HEK293 (cell line): ENCODE results near the gene CREM.

Experiments
- KLF8 ChIP-seq: fragments of 450-650 bp; formaldehyde crosslinking; IDR thresholded peaks from 2 replicates; pipeline ENCODE4 v1.5.1; 2016; ENCODE audit warnings: missing biosample characterization, missing genetic modification characterization
- SALL2 ChIP-seq: fragments of 450-650 bp; formaldehyde crosslinking; IDR thresholded peaks from 2 replicates; pipeline ENCODE4 v1.5.0; 2017; ENCODE audit warnings: missing biosample characterization, mild to moderate bottlenecking, missing genetic modification characterization, borderline replicate concordance
- TSHZ1 ChIP-seq: fragments of 450-650 bp; formaldehyde crosslinking; IDR thresholded peaks from 2 replicates; pipeline ENCODE4 v1.5.1; 2016; ENCODE audit warnings: missing biosample characterization, missing genetic modification characterization, borderline replicate concordance
- YY1 ChIP-seq: fragments of 450-650 bp; formaldehyde crosslinking; IDR thresholded peaks from 2 replicates; pipeline ENCODE4 v1.5.1; 2018; ENCODE audit warnings: missing biosample characterization, missing genetic modification characterization
- ZBTB17 ChIP-seq: fragments of 450-650 bp; formaldehyde crosslinking; IDR thresholded peaks from 2 replicates; pipeline ENCODE4 v1.5.1; 2016; ENCODE audit warnings: missing biosample characterization, missing genetic modification characterization
- ZBTB8A ChIP-seq: fragments of 450-650 bp; formaldehyde crosslinking; IDR thresholded peaks from 2 replicates; pipeline ENCODE4 v1.5.1; 2016; ENCODE audit warnings: missing biosample characterization, missing genetic modification characterization
- ZFP41 ChIP-seq: fragments of 450-650 bp; formaldehyde crosslinking; IDR thresholded peaks from 2 replicates; pipeline ENCODE4 v1.5.1; 2016; ENCODE audit warnings: missing biosample characterization, missing genetic modification characterization, borderline replicate concordance
- ZNF121 ChIP-seq: fragments of 450-650 bp; formaldehyde crosslinking; IDR thresholded peaks from 2 replicates; pipeline ENCODE4 v1.5.1; 2016; ENCODE audit warnings: missing biosample characterization, missing genetic modification characterization
- ZNF146 ChIP-seq: fragments of 450-650 bp; formaldehyde crosslinking; IDR thresholded peaks from 2 replicates; pipeline ENCODE4 v1.5.1; 2016; ENCODE audit warnings: missing biosample characterization, missing genetic modification characterization
- ZNF2 ChIP-seq: fragments of 450-650 bp; formaldehyde crosslinking; IDR thresholded peaks from 2 replicates; pipeline ENCODE4 v1.5.1; 2016; ENCODE audit warnings: missing biosample characterization, missing genetic modification characterization
- ZNF274 ChIP-seq, 2 experiments: fragments of 200-500 bp in 1 of 2; fragments of 450-650 bp in 1 of 2; sonication (Bioruptor generic) in 1 of 2; formaldehyde crosslinking in 1 of 2; IDR thresholded peaks; 2 replicates each; pipeline versions ENCODE4 v1.5.1 to v1.6.1; 2014 to 2016; ENCODE audit warnings: borderline replicate concordance in 1 of 2, inconsistent platforms in 1 of 2, low read length in 1 of 2, missing biosample characterization in 1 of 2, missing genetic modification characterization in 1 of 2
- ZNF335 ChIP-seq: fragments of 450-650 bp; formaldehyde crosslinking; conservative IDR thresholded peaks from 2 replicates; pipeline ENCODE4 v1.5.1; 2016; ENCODE audit warnings: missing biosample characterization, missing genetic modification characterization
- ZNF37A ChIP-seq: fragments of 450-650 bp; IDR thresholded peaks from 2 replicates; pipeline ENCODE4 v1.5.1; 2018; ENCODE audit warnings: missing biosample characterization, missing genetic modification characterization
- ZNF433 ChIP-seq: fragments of 450-650 bp; formaldehyde crosslinking; IDR thresholded peaks from 2 replicates; pipeline ENCODE4 v1.5.1; 2016; ENCODE audit warnings: missing biosample characterization, missing genetic modification characterization, low read depth
- ZNF518A ChIP-seq: fragments of 450-650 bp; formaldehyde crosslinking; conservative IDR thresholded peaks from 2 replicates; pipeline ENCODE4 v1.5.1; 2016; ENCODE audit warnings: low read depth, missing biosample characterization, missing genetic modification characterization
- ZNF654 ChIP-seq: fragments of 450-650 bp; formaldehyde crosslinking; IDR thresholded peaks from 2 replicates; pipeline ENCODE4 v1.5.1; 2016; ENCODE audit warnings: low read depth, missing biosample characterization, missing genetic modification characterization
- ZNF76 ChIP-seq: fragments of 450-650 bp; formaldehyde crosslinking; IDR thresholded peaks from 2 replicates; pipeline ENCODE4; 2016; ENCODE audit warnings: low read depth, missing biosample characterization, missing genetic modification characterization, borderline replicate concordance
- ZSCAN23 ChIP-seq: fragments of 450-650 bp; formaldehyde crosslinking; IDR thresholded peaks from 2 replicates; pipeline ENCODE4 v1.5.1; 2016; ENCODE audit warnings: missing biosample characterization, missing genetic modification characterization
- ZXDB ChIP-seq: fragments of 450-650 bp; formaldehyde crosslinking; IDR thresholded peaks from 2 replicates; pipeline ENCODE4 v1.5.1; 2016; ENCODE audit warnings: missing biosample characterization, missing genetic modification characterization
- TF ChIP-seq, protein P1 (sequence below): fragments of 450-650 bp; formaldehyde crosslinking; IDR thresholded peaks from 2 replicates; pipeline ENCODE4 v1.5.1; 2016; ENCODE audit warnings: missing biosample characterization, missing genetic modification characterization
- TF ChIP-seq, protein P2 (sequence below): fragments of 450-650 bp; formaldehyde crosslinking; IDR thresholded peaks from 2 replicates; pipeline ENCODE4 v1.5.1; 2017; ENCODE audit warnings: missing biosample characterization, missing genetic modification characterization
- TF ChIP-seq, protein P3 (sequence below): fragments of 450-650 bp; formaldehyde crosslinking; IDR thresholded peaks from 2 replicates; pipeline ENCODE4 v1.5.1; 2017; ENCODE audit warnings: missing biosample characterization, missing genetic modification characterization

The CREM gene

GRCh38 chr10:35090162-35090954 is 36.3 kb upstream of the CREM start, which contains the start of gene CUL2 (continued):
- peak; percentile 49; the same call in 1 of the 2 replicates for TF ChIP-seq ZSCAN23
- TF ChIP-seq ZNF274 (IDR thresholded peaks at IDR 0.05; ENCODE audit: low read length) = no peak
- no peak for TF ChIP-seq ZNF274 (tag by site-specific recombination; IDR thresholded peaks at IDR 0.05; ENCODE audit: borderline replicate concordance)
- TF ChIP-seq, protein P1, sequence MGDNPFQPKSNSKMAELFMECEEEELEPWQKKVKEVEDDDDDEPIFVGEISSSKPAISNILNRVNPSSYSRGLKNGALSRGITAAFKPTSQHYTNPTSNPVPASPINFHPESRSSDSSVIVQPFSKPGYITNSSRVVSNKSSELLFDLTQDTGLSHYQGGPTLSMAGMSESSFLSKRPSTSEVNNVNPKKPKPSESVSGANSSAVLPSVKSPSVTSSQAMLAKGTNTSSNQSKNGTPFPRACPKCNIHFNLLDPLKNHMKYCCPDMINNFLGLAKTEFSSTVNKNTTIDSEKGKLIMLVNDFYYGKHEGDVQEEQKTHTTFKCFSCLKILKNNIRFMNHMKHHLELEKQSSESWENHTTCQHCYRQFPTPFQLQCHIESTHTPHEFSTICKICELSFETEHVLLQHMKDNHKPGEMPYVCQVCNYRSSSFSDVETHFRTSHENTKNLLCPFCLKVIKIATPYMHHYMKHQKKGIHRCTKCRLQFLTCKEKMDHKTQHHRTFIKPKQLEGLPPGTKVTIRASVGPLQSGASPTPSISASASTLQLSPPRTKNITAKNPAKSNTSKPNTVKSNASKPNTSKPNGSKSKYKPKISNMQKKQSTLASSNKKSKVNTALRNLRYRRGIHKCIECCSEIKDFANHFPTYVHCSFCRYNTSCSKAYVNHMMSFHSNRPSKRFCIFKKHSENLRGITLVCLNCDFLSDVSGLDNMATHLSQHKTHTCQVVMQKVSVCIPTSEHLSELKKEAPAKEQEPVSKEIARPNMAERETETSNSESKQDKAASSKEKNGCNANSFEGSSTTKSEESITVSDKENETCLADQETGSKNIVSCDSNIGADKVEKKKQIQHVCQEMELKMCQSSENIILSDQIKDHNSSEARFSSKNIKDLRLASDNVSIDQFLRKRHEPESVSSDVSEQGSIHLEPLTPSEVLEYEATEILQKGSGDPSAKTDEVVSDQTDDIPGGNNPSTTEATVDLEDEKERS (tag by site-specific recombination) = no peak
- peak; percentile 88 for TF ChIP-seq KLF8 (tag by site-specific recombination)
- TF ChIP-seq, protein P2, sequence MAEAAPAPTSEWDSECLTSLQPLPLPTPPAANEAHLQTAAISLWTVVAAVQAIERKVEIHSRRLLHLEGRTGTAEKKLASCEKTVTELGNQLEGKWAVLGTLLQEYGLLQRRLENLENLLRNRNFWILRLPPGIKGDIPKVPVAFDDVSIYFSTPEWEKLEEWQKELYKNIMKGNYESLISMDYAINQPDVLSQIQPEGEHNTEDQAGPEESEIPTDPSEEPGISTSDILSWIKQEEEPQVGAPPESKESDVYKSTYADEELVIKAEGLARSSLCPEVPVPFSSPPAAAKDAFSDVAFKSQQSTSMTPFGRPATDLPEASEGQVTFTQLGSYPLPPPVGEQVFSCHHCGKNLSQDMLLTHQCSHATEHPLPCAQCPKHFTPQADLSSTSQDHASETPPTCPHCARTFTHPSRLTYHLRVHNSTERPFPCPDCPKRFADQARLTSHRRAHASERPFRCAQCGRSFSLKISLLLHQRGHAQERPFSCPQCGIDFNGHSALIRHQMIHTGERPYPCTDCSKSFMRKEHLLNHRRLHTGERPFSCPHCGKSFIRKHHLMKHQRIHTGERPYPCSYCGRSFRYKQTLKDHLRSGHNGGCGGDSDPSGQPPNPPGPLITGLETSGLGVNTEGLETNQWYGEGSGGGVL (tag by site-specific recombination) = no peak
- TF ChIP-seq ZNF654 (tag by site-specific recombination) = no peak
- TF ChIP-seq SALL2 (tag by site-specific recombination) = no peak
- TF ChIP-seq, protein P3, sequence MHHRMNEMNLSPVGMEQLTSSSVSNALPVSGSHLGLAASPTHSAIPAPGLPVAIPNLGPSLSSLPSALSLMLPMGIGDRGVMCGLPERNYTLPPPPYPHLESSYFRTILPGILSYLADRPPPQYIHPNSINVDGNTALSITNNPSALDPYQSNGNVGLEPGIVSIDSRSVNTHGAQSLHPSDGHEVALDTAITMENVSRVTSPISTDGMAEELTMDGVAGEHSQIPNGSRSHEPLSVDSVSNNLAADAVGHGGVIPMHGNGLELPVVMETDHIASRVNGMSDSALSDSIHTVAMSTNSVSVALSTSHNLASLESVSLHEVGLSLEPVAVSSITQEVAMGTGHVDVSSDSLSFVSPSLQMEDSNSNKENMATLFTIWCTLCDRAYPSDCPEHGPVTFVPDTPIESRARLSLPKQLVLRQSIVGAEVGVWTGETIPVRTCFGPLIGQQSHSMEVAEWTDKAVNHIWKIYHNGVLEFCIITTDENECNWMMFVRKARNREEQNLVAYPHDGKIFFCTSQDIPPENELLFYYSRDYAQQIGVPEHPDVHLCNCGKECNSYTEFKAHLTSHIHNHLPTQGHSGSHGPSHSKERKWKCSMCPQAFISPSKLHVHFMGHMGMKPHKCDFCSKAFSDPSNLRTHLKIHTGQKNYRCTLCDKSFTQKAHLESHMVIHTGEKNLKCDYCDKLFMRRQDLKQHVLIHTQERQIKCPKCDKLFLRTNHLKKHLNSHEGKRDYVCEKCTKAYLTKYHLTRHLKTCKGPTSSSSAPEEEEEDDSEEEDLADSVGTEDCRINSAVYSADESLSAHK (tag by site-specific recombination) = peak; percentile 41; the same call in 1 of the 2 replicates
- TF ChIP-seq ZBTB17 = peak; percentile 84
- no peak for TF ChIP-seq ZNF433 (tag by site-specific recombination)
- TF ChIP-seq ZNF121 (tag by site-specific recombination) = 0 out of 2 replicates have a peak, but pooled peaks have one; percentile 15
- TF ChIP-seq ZNF146 (tag by site-specific recombination) = no peak
- no peak for TF ChIP-seq ZNF37A
- peak; percentile 59; the same call in 1 of the 2 replicates for TF ChIP-seq ZNF518A (tag by site-specific recombination)
- peak; percentile 93 for TF ChIP-seq ZXDB (tag by site-specific recombination)
- peak; percentile 62 for TF ChIP-seq ZBTB8A (tag by site-specific recombination)
- peak; percentile 65; the same call in 1 of the 2 replicates for TF ChIP-seq ZNF76 (tag by site-specific recombination)
- TF ChIP-seq ZNF335 = peak; percentile 90
- TF ChIP-seq YY1 = peak; percentile 74
- peak; percentile 87 for TF ChIP-seq ZNF2
- no peak for TF ChIP-seq ZFP41
- 0 out of 2 replicates have a peak, but pooled peaks have one; percentile 39 for TF ChIP-seq TSHZ1 (tag by site-specific recombination)
